ENCODE results near the gene RB1. TPM values are rescaled to one million over a fixed set of nuclear protein-coding genes. Genes with fewer than 3 reads are reported as not detected.
A peak's percentile ranks its signal among the peaks of the same experiment; 100 is the strongest.

Gene RB1
- total RNA-seq, 2 donors from 2014 or later, result 28.5 TPM

DNA sequence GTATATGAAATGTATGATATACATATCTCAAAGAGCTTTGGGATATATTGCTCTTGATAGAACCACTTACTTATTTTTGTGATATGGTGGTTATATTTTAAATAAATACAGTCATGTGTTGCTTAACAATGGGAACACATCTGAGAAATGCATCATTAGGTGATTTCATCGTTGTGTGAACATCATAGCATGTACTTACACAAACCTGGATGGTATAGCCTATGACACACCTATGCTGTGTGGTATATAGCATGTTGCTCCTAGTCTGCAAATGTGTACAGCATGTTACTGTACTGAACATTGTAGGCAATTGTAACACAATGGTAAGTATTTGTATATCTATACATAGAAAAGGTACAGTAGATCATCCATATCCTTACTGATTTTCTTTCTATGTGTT is 7.7 kb downstream of the RB1 start:
- no peak overlapping the region for H3K27ac ChIP-seq

DNA sequence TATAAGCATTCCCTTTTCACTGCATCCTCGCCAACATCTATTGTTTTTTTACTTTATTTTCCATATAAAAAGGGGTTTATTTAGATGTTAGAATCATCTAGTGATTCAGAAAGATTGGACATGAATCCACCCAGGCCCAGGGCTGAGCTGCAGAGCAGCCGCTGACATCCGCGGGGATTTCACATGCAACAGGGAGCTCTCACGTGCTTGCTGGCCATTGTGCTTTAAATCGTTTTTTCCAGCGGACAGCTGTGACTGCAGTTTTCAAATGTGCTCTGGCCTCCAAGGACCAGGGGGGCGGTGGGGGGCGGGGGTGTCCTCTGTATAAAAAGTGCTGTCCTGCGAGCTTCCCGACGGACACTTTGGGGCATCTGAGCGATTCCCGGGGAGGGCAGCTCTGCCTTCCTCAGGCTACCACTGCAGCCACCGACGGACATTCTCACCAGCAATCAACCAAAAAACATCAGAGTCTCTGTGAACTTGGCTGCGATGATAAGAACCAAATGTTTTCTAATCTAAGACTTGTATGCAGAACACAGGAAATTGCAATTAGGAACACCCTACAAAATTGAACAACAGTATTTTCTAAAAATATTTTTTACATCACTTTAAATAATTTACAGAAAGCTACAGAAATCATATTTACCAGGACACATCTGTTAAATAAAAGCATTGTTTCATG is 12.6 kb downstream of the RB1 start:
- H3K9ac ChIP-seq (ENCODE audit: low read depth in 2 of 2, low read length in 2 of 2), result no peak overlapping the region
- intact Hi-C loops (cut with DNase I), result loop anchor here (5.0 kb wide), 1 partner anchor 189 kb away; no protein-coding TSS in a partner anchor
- no peaks in the 10 kb centered on the region for H3K27me3 ChIP-seq
- no peaks in the 10 kb centered on the region for H3K9me3 ChIP-seq
- H3K4me1 ChIP-seq, result no peaks in the 10 kb centered on the region
- H3K4me3 ChIP-seq, result no peak overlapping the region
- no peaks in the 10 kb centered on the region for H3K36me3 ChIP-seq
- no peak for DNase-seq
- no peak overlapping the region for H3K27ac ChIP-seq
- no peak for TF ChIP-seq CTCF (IDR thresholded peaks at IDR 0.05)

More for the DNA sequence above, 7.7 kb downstream of the RB1 start:
- TF ChIP-seq CTCF (IDR thresholded peaks at IDR 0.05), result no peak
- Histone ChIP-seq H3K27me3 (no peaks in the 10 kb centered on the region), H3K4me1 (no peaks in the 10 kb centered on the region), H3K9me3 (no peaks in the 10 kb centered on the region), H3K9ac (ENCODE audit: low read depth in 2 of 2, low read length in 2 of 2) (no peak overlapping the region), H3K4me3 (no peak overlapping the region), H3K36me3 (no peaks in the 10 kb centered on the region)
- no peak for DNase-seq
- intact Hi-C loops (cut with DNase I), result no loop called here

DNA sequence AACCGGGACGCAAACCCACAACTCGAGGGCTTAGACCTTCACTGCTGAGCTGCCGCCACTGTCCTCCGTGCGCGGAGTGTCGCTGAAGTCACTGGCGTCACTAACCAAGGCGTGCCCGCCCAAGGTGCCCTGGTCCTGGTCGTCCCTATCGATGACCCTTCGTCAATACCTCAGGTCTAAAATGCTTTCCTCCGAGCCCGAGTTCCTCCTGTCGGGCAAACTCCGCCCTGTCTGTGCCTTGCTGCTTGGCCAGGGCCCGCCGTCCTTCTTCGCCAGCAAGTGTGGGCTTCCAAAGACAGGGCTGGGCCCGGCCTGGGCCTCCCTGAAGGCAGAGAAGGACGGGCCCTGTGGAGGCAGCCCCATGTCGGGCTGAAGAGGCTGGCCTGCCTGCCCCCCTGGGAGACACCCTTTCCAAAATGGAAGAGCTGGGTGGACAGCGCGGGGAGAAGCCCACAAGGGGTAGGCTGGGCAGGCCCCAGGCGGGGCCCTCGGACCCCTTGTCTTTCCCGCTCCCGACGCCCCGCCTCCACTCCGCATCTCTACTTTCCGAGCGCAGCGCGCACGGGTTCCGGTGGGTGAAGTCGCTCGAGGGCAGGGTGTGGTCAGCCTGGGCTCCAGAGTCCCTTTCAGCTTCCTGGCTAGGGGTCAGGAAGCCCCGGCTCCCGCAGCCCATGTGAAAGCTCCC is 13.4 kb downstream of the RB1 start:
- Histone ChIP-seq H3K9ac (ENCODE audit: low read depth in 2 of 2, low read length in 2 of 2) (no peak overlapping the region), H3K9me3 (no peaks in the 10 kb centered on the region), H3K4me1 (no peaks in the 10 kb centered on the region), H3K4me3 (no peak overlapping the region), H3K36me3 (no peaks in the 10 kb centered on the region), H3K27ac (no peak overlapping the region), H3K27me3 (no peaks in the 10 kb centered on the region)
- DNase-seq, result no peak
- no peak for TF ChIP-seq CTCF (IDR thresholded peaks at IDR 0.05)
- intact Hi-C loops (cut with DNase I), result loop anchor here (5.0 kb wide), 1 partner anchor 190 kb away; no protein-coding TSS in a partner anchor

GRCh38 chr13:48317511-48318376 is 14.2 kb downstream of the RB1 start:
- no peak overlapping the region for H3K4me3 ChIP-seq
- no peak for DNase-seq
- H3K9me3 ChIP-seq, result no peaks in the 10 kb centered on the region
- intact Hi-C loops (cut with DNase I), result loop anchor here (5.0 kb wide), 1 partner anchor 190 kb away; no protein-coding TSS in a partner anchor
- TF ChIP-seq CTCF (IDR thresholded peaks at IDR 0.05), result no peak
- no peaks in the 10 kb centered on the region for H3K27me3 ChIP-seq
- H3K27ac ChIP-seq, result no peak overlapping the region
- no peaks in the 10 kb centered on the region for H3K4me1 ChIP-seq
- no peaks in the 10 kb centered on the region for H3K36me3 ChIP-seq
- no peak overlapping the region for H3K9ac ChIP-seq (ENCODE audit: low read depth in 2 of 2, low read length in 2 of 2)

GRCh38 chr13:48318377-48318811 is 14.8 kb downstream of the RB1 start:
- no peaks in the 10 kb centered on the region for H3K27me3 ChIP-seq
- H3K9ac ChIP-seq (ENCODE audit: low read depth in 2 of 2, low read length in 2 of 2), result no peak overlapping the region
- no peak for DNase-seq
- no peak for TF ChIP-seq CTCF (IDR thresholded peaks at IDR 0.05)
- H3K4me1 ChIP-seq, result no peaks in the 10 kb centered on the region
- H3K4me3 ChIP-seq, result peak overlapping the region; percentile 26
- H3K36me3 ChIP-seq, result no peaks in the 10 kb centered on the region
- no peaks in the 10 kb centered on the region for H3K9me3 ChIP-seq
- intact Hi-C loops (cut with DNase I), result loop anchor here (5.0 kb wide), 1 partner anchor 191 kb away; no protein-coding TSS in a partner anchor
- no peak overlapping the region for H3K27ac ChIP-seq

Data from colonic mucosa (tissue), 4 donors.